Caco-2 (cell line): Measurements from ENCODE around the gene PTMA. TPM values are rescaled to one million over a fixed set of nuclear protein-coding genes. Genes with fewer than 3 reads are reported as not detected.

Experiments
- BruUV-seq: library from RNA; stranded (reverse); fragments of 400-500 nt; replicated peaks from 2 replicates; lab custom pipeline; 2021; lab: Mats Ljungman, UMichigan
- CTCF ChIA-PET: fragments of 300-600 bp; sonication (Branson Sonifier 250); formaldehyde crosslinking; loops from one replicate; lab custom pipeline; 2022; ENCODE audit warnings: antibody characterized with exemption; lab: Charles Lee
- POLR2A ChIA-PET: fragments of 300-600 bp; sonication (Branson Sonifier 250); formaldehyde crosslinking; loops from one replicate; lab custom pipeline; 2022; ENCODE audit warnings: antibody characterized with exemption; lab: Charles Lee
- DNase-seq, 2 experiments: peaks; one replicate each; pipeline versions ENCODE4 v3.0.0 to v3.0.0-alpha.2; 2020 to 2022
- H3K27me3 ChIP-seq: replicated peaks from 2 replicates; pipeline ENCODE4 v1.6.0; 2011; ENCODE audit warnings: low read length; ENCODE audit not compliant: control insufficient read depth, insufficient read depth
- H3K36me3 ChIP-seq: 2 replicates; pipeline ENCODE4 v1.5.1; 2011; ENCODE audit warnings: low read length; ENCODE audit not compliant: control insufficient read depth, insufficient read depth
- H3K4me1 ChIP-seq: fragments of 250-450 bp; sonication (Bioruptor Pico); 2 replicates; pipeline ENCODE4 v1.5.1; 2020; ENCODE audit warnings: mild to moderate bottlenecking
- H3K4me3 ChIP-seq: 2 replicates; pipeline ENCODE4 v1.5.1; 2011; ENCODE audit warnings: low read depth, mild to moderate bottlenecking, control low read depth, low read length
- H3K9me3 ChIP-seq: fragments of 250-450 bp; sonication (Bioruptor Pico); 2 replicates; pipeline ENCODE4 v1.5.1; 2020; ENCODE audit warnings: mild to moderate bottlenecking, moderate library complexity
- H3K27ac Mint-ChIP-seq: one replicate; pipeline ENCODE4 v1.8.0; 2022; ENCODE audit warnings: mixed read lengths; ENCODE audit not compliant: unreplicated experiment
- H3K27me3 Mint-ChIP-seq: one replicate; pipeline ENCODE4 v1.8.0; 2022; ENCODE audit warnings: mixed read lengths; ENCODE audit not compliant: insufficient read depth, unreplicated experiment
- H3K36me3 Mint-ChIP-seq: one replicate; pipeline ENCODE4 v1.8.0; 2022; ENCODE audit warnings: mild to moderate bottlenecking, mixed read lengths; ENCODE audit not compliant: insufficient read depth, unreplicated experiment
- H3K4me1 Mint-ChIP-seq: one replicate; pipeline ENCODE4 v1.8.0; 2022; ENCODE audit warnings: low read depth, mixed read lengths; ENCODE audit not compliant: unreplicated experiment
- H3K4me3 Mint-ChIP-seq: one replicate; pipeline ENCODE4 v1.8.0; 2022; ENCODE audit warnings: mild to moderate bottlenecking, moderate library complexity, mixed read lengths; ENCODE audit not compliant: unreplicated experiment
- H3K9me3 Mint-ChIP-seq: one replicate; pipeline ENCODE4 v1.8.0; 2022; ENCODE audit warnings: mixed read lengths; ENCODE audit not compliant: unreplicated experiment
- CTCF ChIP-seq, 2 experiments: fragments of 200-600 bp in 1 of 2; IDR thresholded peaks; 1 replicate in 1 of 2; 2 replicates in 1 of 2; pipeline versions ENCODE4 v1.5.1 to v1.8.0; 2011 to 2022; ENCODE audit warnings: antibody characterized with exemption in 1 of 2, control low read depth in 1 of 2, inconsistent platforms in 1 of 2, low read depth in 1 of 2, low read length in 1 of 2, mild to moderate bottlenecking in 1 of 2, moderate library complexity in 1 of 2; ENCODE audit not compliant: insufficient read depth in 1 of 2, severe bottlenecking in 1 of 2, unreplicated experiment in 1 of 2
- intact Hi-C: fragments of 100-400 bp; cut with micrococcal nuclease; formaldehyde crosslinking; loops from one replicate; pipeline ENCODE4 v1.10.0; 2022; ENCODE audit not compliant: unreplicated experiment
- total RNA-seq: library from RNA; stranded (reverse); gene quantifications from 2 replicates; pipeline ENCODE4 v1.2.3, GENCODE V29; 2022

PTMA gene
- total RNA-seq, 1 experiment from 2014 or later, result 669 TPM

- Histone ChIP-seq H3K9me3 (no peaks in the 10 kb centered on the region), H3K4me3 (no peak overlapping the region), H3K4me1 (peaks cover 43% of the 10 kb centered on the region), H3K36me3 (no peaks in the 10 kb centered on the region), H3K27me3 (no peaks in the 10 kb centered on the region)
- CTCF ChIA-PET, result interaction anchor here (0.5 kb wide), 1 partner anchor 106 kb away, joined by 3 read pairs; no protein-coding TSS in a partner anchor
- no peak for DNase-seq
- Mint-ChIP-seq H3K4me1 (peaks cover 12% of the 10 kb centered on the region), H3K27me3 (no peaks in the 10 kb centered on the region), H3K36me3 (no peaks in the 10 kb centered on the region), H3K9me3 (no peaks in the 10 kb centered on the region), H3K27ac (no peak overlapping the region), H3K4me3 (no peak overlapping the region)
- TF ChIP-seq CTCF (IDR thresholded peaks at IDR 0.05; ENCODE audit: insufficient read depth in 1 of 2, low read depth in 1 of 2, low read length in 1 of 2, severe bottlenecking in 1 of 2, unreplicated experiment in 1 of 2), result no peak
- no TSS peak for BruUV-seq
- intact Hi-C loops, result loop anchor here (1.0 kb wide), 2 partner anchors 23 to 59 kb away; no protein-coding TSS in a partner anchor
- POLR2A ChIA-PET, result interaction anchor here (1.0 kb wide), 1 partner anchor 207 kb away, joined by 3 read pairs; the partner anchor contains the start of gene NCL
These were observed 36.9 kb upstream of the PTMA start for GRCh38 chr2:231671270-231672050.

GRCh38 chr2:231672617-231673347, 35.5 kb upstream of the PTMA start:
- TF ChIP-seq CTCF (IDR thresholded peaks at IDR 0.05; ENCODE audit: insufficient read depth in 1 of 2, low read depth in 1 of 2, low read length in 1 of 2, severe bottlenecking in 1 of 2, unreplicated experiment in 1 of 2), result no peak
- POLR2A ChIA-PET, result interaction anchor here (0.6 kb wide), 1 partner anchor 23 kb away, joined by 3 read pairs; no protein-coding TSS in a partner anchor
- Mint-ChIP-seq H3K4me1 (peaks cover 16% of the 10 kb centered on the region), H3K36me3 (no peaks in the 10 kb centered on the region), H3K9me3 (no peaks in the 10 kb centered on the region), H3K27ac (peak overlapping the region; percentile 45), H3K27me3 (no peaks in the 10 kb centered on the region), H3K4me3 (no peak overlapping the region)
- BruUV-seq, result no TSS peak
- DNase-seq, result peak; percentile 48 to 62
- H3K4me3 ChIP-seq, result no peak overlapping the region
- no peaks in the 10 kb centered on the region for H3K9me3 ChIP-seq
- no peaks in the 10 kb centered on the region for H3K36me3 ChIP-seq
- intact Hi-C loops, result no loop called here
- CTCF ChIA-PET, result interaction anchor here (0.6 to 1.0 kb wide), 3 partner anchors 42 to 95 kb away, joined by 3 to 21 read pairs (median 4); no protein-coding TSS in a partner anchor
- H3K4me1 ChIP-seq, result peaks cover 43% of the 10 kb centered on the region
- no peaks in the 10 kb centered on the region for H3K27me3 ChIP-seq

GRCh38 chr2:231673348-231673770, 35.0 kb upstream of the PTMA start:
- peaks cover 40% of the 10 kb centered on the region for H3K4me1 ChIP-seq
- peak overlapping the region; percentile 45 for H3K27ac Mint-ChIP-seq
- ChIA-PET POLR2A (no interaction called here), CTCF (interaction anchor here (0.6 to 1.0 kb wide), 3 partner anchors 28 to 77 kb away, joined by 3 to 21 read pairs (median 4); no protein-coding TSS in a partner anchor)
- DNase-seq, result peak; percentile 32 to 60
- H3K9me3 ChIP-seq, result no peaks in the 10 kb centered on the region
- H3K4me1 Mint-ChIP-seq, result peaks cover 19% of the 10 kb centered on the region
- H3K36me3 Mint-ChIP-seq, result no peaks in the 10 kb centered on the region
- no peaks in the 10 kb centered on the region for H3K27me3 ChIP-seq
- no peak overlapping the region for H3K4me3 ChIP-seq
- H3K36me3 ChIP-seq, result no peaks in the 10 kb centered on the region
- no peaks in the 10 kb centered on the region for H3K27me3 Mint-ChIP-seq
- H3K4me3 Mint-ChIP-seq, result no peak overlapping the region
- no TSS peak for BruUV-seq
- no peaks in the 10 kb centered on the region for H3K9me3 Mint-ChIP-seq
- intact Hi-C loops, result no loop called here
- no peak for TF ChIP-seq CTCF (IDR thresholded peaks at IDR 0.05; ENCODE audit: insufficient read depth in 1 of 2, low read depth in 1 of 2, low read length in 1 of 2, severe bottlenecking in 1 of 2, unreplicated experiment in 1 of 2)
